Mesothelial cell of epicardium (in vitro differentiated cells): ENCODE results near the gene IVL. TPM values are rescaled to one million over a fixed set of nuclear protein-coding genes. Genes with fewer than 3 reads are reported as not detected.

ENCODE experiments used
- DNase-seq, 2 experiments: peaks; one replicate each; pipeline ENCODE4 v3.0.0; 2021; ENCODE audit warnings: low spot score in 2 of 2; ENCODE audit not compliant: unreplicated experiment in 2 of 2
- H3K27ac Mint-ChIP-seq: 2 replicates; pipeline ENCODE4 v1.8.0; 2021; ENCODE audit warnings: mixed read lengths
- H3K27me3 Mint-ChIP-seq: 2 replicates; pipeline ENCODE4 v1.8.0; 2021; ENCODE audit warnings: low read depth, mixed read lengths
- H3K36me3 Mint-ChIP-seq: 2 replicates; pipeline ENCODE4 v1.8.0; 2021; ENCODE audit warnings: mixed read lengths
- H3K4me1 Mint-ChIP-seq: 2 replicates; pipeline ENCODE4 v1.8.0; 2021; ENCODE audit warnings: mixed read lengths
- H3K4me3 Mint-ChIP-seq: 2 replicates; pipeline ENCODE4 v1.8.0; 2021; ENCODE audit warnings: mild to moderate bottlenecking, moderate library complexity, mixed read lengths
- H3K9me3 Mint-ChIP-seq: 2 replicates; pipeline ENCODE4 v1.8.0; 2021; ENCODE audit warnings: mixed read lengths
- total RNA-seq: library from RNA; stranded (reverse); gene quantifications from 3 replicates; pipeline ENCODE4 v1.2.1, GENCODE V29; 2021
- TF ChIP-seq, protein P1 (sequence below): fragments of 200-600 bp; sonication (generic); IDR thresholded peaks from one replicate; pipeline ENCODE4 v1.5.0; 2021; ENCODE audit warnings: antibody characterized with exemption; ENCODE audit not compliant: unreplicated experiment

Gene IVL
- total RNA-seq, 1 donor from 2014 or later: 0.27 TPM

DNA sequence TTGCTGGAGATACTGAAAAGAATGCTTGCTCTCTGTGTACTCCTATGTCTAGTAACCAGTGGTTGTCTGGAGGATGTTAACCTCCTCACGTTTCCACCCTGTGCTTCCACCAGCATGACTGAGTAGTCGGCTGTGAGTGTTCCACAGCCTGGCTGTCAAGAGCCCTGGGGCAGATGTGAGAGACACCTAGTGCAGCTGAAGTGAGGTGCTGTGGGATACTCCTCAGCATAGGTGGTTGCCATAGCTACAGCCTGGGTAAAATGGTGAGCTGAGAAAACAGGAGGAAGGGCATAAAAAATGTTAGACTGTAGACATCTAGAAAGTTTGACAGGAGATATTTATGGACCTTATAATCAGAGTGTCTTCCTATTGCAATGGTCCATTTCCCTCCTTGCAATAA lies 15.8 kb downstream of the IVL start:
- Mint-ChIP-seq H3K4me3 (no peak overlapping the region), H3K4me1 (no peaks in the 10 kb centered on the region), H3K36me3 (no peaks in the 10 kb centered on the region), H3K27ac (no peak overlapping the region), H3K27me3 (no peaks in the 10 kb centered on the region), H3K9me3 (peaks cover 33% of the 10 kb centered on the region)
- DNase-seq: no peak
- TF ChIP-seq, protein P1, sequence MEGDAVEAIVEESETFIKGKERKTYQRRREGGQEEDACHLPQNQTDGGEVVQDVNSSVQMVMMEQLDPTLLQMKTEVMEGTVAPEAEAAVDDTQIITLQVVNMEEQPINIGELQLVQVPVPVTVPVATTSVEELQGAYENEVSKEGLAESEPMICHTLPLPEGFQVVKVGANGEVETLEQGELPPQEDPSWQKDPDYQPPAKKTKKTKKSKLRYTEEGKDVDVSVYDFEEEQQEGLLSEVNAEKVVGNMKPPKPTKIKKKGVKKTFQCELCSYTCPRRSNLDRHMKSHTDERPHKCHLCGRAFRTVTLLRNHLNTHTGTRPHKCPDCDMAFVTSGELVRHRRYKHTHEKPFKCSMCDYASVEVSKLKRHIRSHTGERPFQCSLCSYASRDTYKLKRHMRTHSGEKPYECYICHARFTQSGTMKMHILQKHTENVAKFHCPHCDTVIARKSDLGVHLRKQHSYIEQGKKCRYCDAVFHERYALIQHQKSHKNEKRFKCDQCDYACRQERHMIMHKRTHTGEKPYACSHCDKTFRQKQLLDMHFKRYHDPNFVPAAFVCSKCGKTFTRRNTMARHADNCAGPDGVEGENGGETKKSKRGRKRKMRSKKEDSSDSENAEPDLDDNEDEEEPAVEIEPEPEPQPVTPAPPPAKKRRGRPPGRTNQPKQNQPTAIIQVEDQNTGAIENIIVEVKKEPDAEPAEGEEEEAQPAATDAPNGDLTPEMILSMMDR: no peak

DNA sequence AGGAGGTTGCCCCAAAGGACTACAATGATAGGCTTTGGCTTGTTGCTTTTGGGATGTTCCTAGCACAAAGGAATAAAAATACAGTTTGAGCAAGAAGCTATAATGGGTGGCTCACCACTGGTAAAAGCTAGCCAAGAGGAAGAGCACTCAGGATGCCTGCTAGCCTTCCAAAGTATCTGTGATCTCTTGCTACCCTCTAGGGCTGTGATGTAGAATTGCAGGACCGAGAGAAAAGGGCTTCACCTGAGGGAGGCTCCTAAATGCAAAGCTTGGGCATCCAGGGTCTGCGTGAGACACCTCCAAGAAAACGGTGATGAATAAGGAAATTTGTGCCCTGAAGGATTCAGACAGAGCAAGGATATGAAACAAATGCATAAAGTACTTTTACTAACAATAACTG lies 17.7 kb downstream of the IVL start:
- Mint-ChIP-seq H3K4me3 (no peak overlapping the region), H3K4me1 (no peaks in the 10 kb centered on the region), H3K27me3 (no peaks in the 10 kb centered on the region), H3K36me3 (no peaks in the 10 kb centered on the region), H3K27ac (no peak overlapping the region), H3K9me3 (peaks cover 37% of the 10 kb centered on the region)
- TF ChIP-seq, protein P1: no peak
- DNase-seq: no peak

DNA sequence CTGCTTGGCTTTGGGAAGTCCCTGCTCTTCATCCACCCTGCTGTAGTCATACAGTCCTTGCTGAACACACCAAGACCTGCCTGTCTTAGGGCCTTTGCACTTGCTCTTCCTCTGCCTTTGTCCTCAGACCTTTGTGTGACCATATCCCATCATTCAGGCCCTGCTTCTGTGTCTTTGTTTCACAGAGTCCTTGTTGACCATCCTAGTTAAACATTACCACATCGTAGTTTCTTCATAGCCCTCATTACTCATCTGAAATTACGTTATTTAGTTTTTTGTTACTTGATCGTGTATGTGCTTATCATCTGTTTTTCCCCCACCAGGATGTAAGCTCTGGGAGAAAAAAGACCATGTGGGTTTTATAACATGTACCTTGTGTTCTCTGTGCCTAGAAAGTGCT lies 20.3 kb downstream of the IVL start:
- Mint-ChIP-seq H3K36me3 (no peaks in the 10 kb centered on the region), H3K27me3 (no peaks in the 10 kb centered on the region), H3K4me3 (no peak overlapping the region), H3K9me3 (peaks cover 24% of the 10 kb centered on the region), H3K27ac (no peak overlapping the region), H3K4me1 (no peaks in the 10 kb centered on the region)
- no peak for DNase-seq
- TF ChIP-seq, protein P1: no peak

DNA sequence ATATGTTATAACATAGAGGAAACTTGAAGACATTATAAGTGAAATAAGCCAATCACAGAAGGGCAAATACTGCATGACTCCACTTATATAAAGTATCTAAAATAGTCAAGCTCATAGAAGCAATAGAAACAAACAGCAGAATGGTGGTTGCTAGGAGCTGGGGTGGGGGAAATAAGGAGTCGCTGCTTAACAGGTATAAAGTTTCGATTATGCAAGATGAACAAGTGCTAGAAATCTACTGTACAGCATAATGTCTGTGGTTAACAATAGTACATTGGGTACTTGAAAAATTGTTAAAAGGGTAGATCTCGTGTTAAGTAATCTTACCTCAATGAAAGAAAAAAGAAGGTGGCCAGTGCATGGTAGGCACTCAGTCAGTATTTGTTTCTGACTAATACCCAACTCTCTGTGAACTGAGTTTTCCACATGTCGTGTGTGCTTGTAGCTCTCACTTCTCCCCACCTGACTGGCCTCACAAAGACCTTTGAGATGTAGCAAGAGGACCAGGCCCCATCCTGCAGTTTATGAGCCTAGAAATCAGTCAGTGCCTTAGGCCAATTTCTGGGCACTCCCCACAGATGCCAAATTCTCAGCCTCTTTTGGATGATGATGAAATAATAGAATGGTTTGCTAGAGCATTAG lies 23.9 kb downstream of the IVL start:
- Mint-ChIP-seq H3K4me1 (no peaks in the 10 kb centered on the region), H3K9me3 (peaks cover 21% of the 10 kb centered on the region), H3K27me3 (no peaks in the 10 kb centered on the region), H3K27ac (no peak overlapping the region), H3K36me3 (no peaks in the 10 kb centered on the region), H3K4me3 (no peak overlapping the region)
- DNase-seq: no peak
- TF ChIP-seq, protein P1: no peak

DNA sequence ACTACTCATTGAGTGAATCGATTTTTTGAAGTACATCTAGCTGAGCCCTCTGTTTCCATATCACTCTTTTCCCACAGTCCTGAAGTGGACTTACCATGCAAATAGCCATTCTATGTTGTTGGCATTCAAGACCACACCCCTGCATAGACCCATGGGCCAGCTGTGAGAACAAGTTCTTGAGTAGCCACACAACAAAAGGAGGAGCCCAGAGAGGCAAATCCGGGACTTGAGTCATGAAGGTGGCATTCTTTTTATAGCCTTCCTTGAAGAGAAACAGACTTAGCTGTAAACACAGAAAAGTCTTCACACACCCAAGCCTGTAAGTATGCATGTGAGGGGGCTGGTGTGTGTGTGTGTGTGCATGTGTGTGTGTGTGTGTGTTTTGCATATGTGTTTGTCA lies 24.9 kb downstream of the IVL start:
- Mint-ChIP-seq H3K27me3 (no peaks in the 10 kb centered on the region), H3K4me1 (no peaks in the 10 kb centered on the region), H3K27ac (no peak overlapping the region), H3K36me3 (no peaks in the 10 kb centered on the region), H3K9me3 (peaks cover 21% of the 10 kb centered on the region), H3K4me3 (no peak overlapping the region)
- no peak for DNase-seq
- TF ChIP-seq, protein P1: no peak

DNA sequence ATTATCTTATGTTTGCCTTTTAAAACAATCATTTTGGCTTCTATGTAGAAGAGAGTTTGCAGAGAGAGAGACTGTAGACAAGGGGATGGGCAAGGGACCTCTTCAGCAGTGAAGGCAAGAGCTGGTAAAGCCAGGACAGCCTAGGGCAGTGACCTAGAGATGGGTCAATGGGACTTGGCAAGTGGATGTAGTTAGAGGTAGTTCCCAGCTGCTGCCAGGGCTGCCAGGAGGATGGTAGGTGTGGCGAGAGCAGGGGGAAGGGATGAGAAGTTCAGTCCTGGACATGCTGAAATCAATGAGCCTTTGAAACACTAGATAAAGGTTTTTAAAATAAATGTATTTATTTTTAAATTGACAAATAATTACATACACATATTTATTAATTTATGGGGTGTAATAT lies 32.3 kb downstream of the IVL start:
- H3K27ac Mint-ChIP-seq: no peak overlapping the region
- no peaks in the 10 kb centered on the region for H3K4me1 Mint-ChIP-seq
- H3K4me3 Mint-ChIP-seq: no peak overlapping the region
- peaks cover 34% of the 10 kb centered on the region for H3K9me3 Mint-ChIP-seq
- no peaks in the 10 kb centered on the region for H3K36me3 Mint-ChIP-seq
- H3K27me3 Mint-ChIP-seq: no peaks in the 10 kb centered on the region
- DNase-seq: no peak
- TF ChIP-seq, protein P1: no peak
